Astrocyte of the spinal cord (primary cell): Measurements from ENCODE around the gene IQGAP3.

Experiments
- DNase-seq: peaks from one replicate; pipeline ENCODE4 v3.0.0; 2011; ENCODE audit warnings: low read depth, low spot score
- H3K4me3 ChIP-seq: 2 replicates; pipeline ENCODE4 v1.5.1; 2011; ENCODE audit warnings: low read depth, mild to moderate bottlenecking, low read length, moderate library complexity
- in situ Hi-C: cut with HindIII; loops from 2 replicates; pipeline ENCODE4 v1.10.0; 2017; ENCODE audit warnings: low sequenced_read_pairs
- TF ChIP-seq, protein P1 (sequence below): IDR thresholded peaks from 2 replicates; pipeline ENCODE4 v1.5.1; 2012; ENCODE audit warnings: low read depth, mild to moderate bottlenecking, low read length, inconsistent platforms

Gene IQGAP3

DNA sequence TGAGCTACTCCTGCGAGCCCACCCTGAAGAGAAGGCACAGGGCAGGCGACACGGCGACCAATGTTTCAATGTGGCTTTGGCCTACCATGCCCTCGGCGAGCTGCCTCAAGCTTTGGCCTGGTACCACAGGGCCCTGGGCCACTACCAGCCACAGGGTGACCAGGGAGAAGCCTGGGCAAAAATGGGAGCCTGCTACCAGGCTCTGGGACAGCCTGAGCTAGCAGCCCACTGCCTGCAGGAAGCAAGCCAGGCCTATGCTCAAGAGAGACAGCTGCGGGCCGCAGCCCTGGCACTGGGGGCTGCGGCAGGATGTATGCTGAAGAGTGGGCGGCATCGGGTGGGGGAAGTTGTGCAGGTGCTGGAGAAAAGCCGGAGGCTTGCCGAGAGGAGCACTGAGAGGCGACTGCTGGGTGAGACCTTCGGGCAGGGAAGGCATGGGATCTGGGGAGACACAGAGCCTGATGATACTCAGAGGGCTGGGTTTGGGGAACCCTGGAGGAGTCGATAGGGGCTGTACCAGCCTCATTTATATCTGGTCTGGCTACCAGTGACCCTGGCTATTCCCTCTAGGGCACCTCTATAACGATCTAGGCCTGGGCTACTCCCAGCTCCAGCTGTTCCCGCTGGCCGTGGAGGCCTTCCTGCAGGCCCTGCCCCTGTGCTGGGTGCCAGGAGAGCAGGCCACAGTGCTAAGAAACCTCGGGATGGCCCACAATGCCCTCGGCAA lies 9.5 kb upstream of the IQGAP3 start:
- no peak for DNase-seq
- TF ChIP-seq, protein P1, sequence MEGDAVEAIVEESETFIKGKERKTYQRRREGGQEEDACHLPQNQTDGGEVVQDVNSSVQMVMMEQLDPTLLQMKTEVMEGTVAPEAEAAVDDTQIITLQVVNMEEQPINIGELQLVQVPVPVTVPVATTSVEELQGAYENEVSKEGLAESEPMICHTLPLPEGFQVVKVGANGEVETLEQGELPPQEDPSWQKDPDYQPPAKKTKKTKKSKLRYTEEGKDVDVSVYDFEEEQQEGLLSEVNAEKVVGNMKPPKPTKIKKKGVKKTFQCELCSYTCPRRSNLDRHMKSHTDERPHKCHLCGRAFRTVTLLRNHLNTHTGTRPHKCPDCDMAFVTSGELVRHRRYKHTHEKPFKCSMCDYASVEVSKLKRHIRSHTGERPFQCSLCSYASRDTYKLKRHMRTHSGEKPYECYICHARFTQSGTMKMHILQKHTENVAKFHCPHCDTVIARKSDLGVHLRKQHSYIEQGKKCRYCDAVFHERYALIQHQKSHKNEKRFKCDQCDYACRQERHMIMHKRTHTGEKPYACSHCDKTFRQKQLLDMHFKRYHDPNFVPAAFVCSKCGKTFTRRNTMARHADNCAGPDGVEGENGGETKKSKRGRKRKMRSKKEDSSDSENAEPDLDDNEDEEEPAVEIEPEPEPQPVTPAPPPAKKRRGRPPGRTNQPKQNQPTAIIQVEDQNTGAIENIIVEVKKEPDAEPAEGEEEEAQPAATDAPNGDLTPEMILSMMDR: no peak
- H3K4me3 ChIP-seq: no peak overlapping the region
- in situ Hi-C loops: no loop called here

DNA sequence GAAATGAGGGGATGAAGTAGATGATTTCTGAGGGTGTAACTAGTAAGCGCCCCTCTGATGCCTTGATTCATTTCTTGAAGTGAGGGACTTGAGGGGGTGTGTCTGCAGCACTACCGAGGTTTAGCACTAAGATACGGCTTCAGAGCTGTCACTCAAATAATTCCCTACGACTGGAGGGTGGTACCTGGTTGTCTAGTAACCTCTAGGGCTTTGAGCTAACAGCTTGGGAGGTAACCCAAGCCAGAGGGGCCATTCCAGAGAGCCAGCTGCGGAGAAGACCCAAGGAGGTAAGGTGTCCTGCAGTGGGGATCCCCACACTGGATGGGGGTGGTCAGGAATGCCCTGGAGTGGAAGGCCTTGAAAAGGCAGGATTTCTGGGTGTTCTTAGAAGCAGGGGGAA lies 7.1 kb upstream of the IQGAP3 start, which contains the start of gene TTC24:
TSS of gene TTC24 (plus strand) at position 252 of the 400 bp plus-strand sequence. CDS start 1,642 bp downstream, outside the sequence.
- in situ Hi-C loops: no loop called here
- TF ChIP-seq, protein P1: no peak
- no peak within 1 kb of the TSS for H3K4me3 ChIP-seq
- no peak for DNase-seq

DNA sequence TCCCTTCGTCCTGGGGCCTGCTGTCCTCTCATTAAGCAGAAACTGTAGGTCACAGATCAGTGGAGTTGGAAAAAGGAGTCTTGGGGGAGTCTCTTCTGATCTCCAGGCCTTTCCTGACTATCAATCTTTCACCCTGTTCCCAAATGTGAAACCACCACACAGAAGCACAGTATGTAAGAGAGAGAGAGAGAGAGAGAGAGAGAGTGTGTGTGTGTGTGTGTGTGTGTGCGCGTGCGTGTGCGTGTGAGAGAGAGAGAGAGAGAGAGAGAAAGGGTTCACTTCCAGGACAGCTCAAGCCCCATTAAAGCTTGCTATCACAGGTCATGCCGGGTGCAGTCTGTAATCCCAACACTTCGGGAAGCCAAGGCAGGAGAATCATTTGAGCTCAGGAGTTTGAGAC lies 5.7 kb upstream of the IQGAP3 start:
- TF ChIP-seq, protein P1: no peak
- DNase-seq: no peak
- in situ Hi-C loops: no loop called here
- no peak overlapping the region for H3K4me3 ChIP-seq

DNA sequence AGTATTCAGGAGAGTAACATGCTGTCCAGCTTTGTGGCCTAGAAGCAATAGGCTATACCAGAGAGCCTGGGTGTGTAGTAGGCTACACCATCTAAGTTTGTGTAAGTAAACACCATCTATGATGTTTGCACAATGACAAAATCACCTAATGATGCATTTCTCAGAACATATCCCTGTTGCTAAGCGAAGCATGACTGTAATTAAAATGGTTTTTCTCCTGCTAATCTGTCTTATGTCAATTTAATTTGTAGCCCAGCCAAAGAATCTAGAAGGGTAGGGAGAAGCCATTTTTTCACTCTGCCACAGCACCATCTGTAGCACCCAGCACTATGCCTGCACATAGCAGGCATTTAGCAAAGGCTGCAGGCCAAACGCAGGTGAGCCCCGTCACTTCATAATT lies 5.2 kb upstream of the IQGAP3 start:
- in situ Hi-C loops: no loop called here
- DNase-seq: no peak
- no peak overlapping the region for H3K4me3 ChIP-seq
- TF ChIP-seq, protein P1: no peak

DNA sequence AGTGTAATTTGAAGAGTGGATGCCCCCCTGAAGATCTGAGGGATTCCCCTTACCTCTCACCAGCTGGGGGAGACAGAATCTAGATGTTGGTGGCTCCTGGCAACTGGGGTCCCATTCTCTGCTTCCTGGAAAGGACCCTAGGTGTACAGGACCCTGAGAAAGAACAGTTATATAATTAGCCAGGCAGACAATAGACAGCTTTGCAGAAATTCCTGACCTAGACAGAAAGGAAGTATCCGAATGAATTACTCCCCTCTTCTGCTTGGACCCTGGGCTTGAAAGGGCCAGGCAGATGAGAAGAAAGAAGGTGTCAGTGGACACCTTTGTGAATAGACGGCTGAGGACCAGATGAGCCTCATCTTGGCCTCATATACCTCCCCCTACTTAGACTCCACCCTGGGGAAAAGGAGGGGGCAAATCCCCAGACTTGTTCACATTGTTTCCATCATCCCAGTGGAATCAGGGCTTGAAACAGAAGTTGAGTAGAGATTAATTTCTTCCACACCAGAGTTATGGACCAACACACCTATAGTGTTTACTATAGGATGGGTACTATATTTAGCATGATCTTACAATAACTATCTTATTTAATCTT lies 1.8 kb upstream of the IQGAP3 start:
- in situ Hi-C loops: no loop called here
- DNase-seq: no peak
- H3K4me3 ChIP-seq: no peak overlapping the region
- TF ChIP-seq, protein P1: no peak

DNA sequence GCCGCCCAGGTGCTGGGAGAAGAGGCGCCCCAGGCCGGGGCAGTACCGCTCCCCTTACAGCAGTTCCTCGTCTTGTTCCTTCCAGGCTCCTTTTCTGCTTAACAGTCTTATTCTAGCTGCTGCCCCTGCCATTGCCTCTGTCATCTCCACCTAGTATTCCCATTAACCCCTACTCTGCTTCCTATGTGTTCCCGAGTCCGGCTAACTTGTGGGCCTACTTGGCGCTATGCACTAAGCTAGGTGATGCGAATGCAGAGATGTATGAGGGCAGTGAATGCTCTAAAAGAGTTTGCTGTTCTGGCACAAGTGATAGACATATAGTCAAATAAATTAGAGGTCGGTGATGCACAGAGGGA lies 276 bp upstream of the IQGAP3 start:
- no peak for DNase-seq
- in situ Hi-C loops: no loop called here
- TF ChIP-seq, protein P1: no peak
- H3K4me3 ChIP-seq: peak overlapping the region; percentile 73
